H9 (cell line): ENCODE measurements around the gene RPRD1A. TPM values are rescaled to one million over a fixed set of nuclear protein-coding genes. Genes with fewer than 3 reads are reported as not detected.

Experiments used
- DNase-seq: peaks from one replicate; pipeline ENCODE4 v3.0.0-alpha.2; 2017
- H2AFZ ChIP-seq: one replicate; pipeline ENCODE4 v1.6.1; 2013; ENCODE audit warnings: mild to moderate bottlenecking, low read length, control low read depth, moderate library complexity
- H2AK5ac ChIP-seq: 2 replicates; pipeline ENCODE4 v1.6.1; 2013; ENCODE audit warnings: low read length, control low read depth, mixed read lengths; ENCODE audit not compliant: insufficient read length
- H2BK120ac ChIP-seq: one replicate; pipeline ENCODE4 v1.6.1; 2013; ENCODE audit warnings: low read depth, mild to moderate bottlenecking, low read length, control low read depth, inconsistent platforms; ENCODE audit not compliant: poor library complexity, severe bottlenecking
- H2BK12ac ChIP-seq: 2 replicates; pipeline ENCODE4 v1.6.1; 2013; ENCODE audit warnings: low read length, control low read depth, mixed read lengths, low read depth; ENCODE audit not compliant: insufficient read length
- H2BK15ac ChIP-seq: 2 replicates; pipeline ENCODE4 v1.6.1; 2013; ENCODE audit warnings: low read depth, low read length, control low read depth
- H2BK20ac ChIP-seq: one replicate; pipeline ENCODE4 v1.6.1; 2013; ENCODE audit warnings: low read depth, mild to moderate bottlenecking, low read length, control low read depth, inconsistent platforms; ENCODE audit not compliant: poor library complexity, severe bottlenecking
- H2BK5ac ChIP-seq: 2 replicates; pipeline ENCODE4 v1.6.1; 2013; ENCODE audit warnings: low read length, control low read depth, mixed read lengths; ENCODE audit not compliant: insufficient read length
- H3K14ac ChIP-seq: 2 replicates; pipeline ENCODE4 v1.6.1; 2013; ENCODE audit warnings: low read length, control low read depth; ENCODE audit not compliant: insufficient read depth
- H3K18ac ChIP-seq: 2 replicates; pipeline ENCODE4 v1.6.1; 2013; ENCODE audit warnings: low read depth, mild to moderate bottlenecking, mixed read lengths, low read length, control low read depth; ENCODE audit not compliant: insufficient read length
- H3K23ac ChIP-seq: 2 replicates; pipeline ENCODE4 v1.6.1; 2013; ENCODE audit warnings: low read length, control low read depth, mixed read lengths, low read depth; ENCODE audit not compliant: insufficient read length
- H3K23me2 ChIP-seq: 2 replicates; pipeline ENCODE4 v1.6.1; 2013; ENCODE audit warnings: low read depth, mild to moderate bottlenecking, mixed read lengths, low read length, control low read depth; ENCODE audit not compliant: insufficient read length, poor library complexity, severe bottlenecking
- H3K27ac ChIP-seq: 2 replicates; pipeline ENCODE4 v1.5.1; 2013; ENCODE audit warnings: low read length, control low read depth, mixed read lengths, low read depth; ENCODE audit not compliant: insufficient read length
- H3K27me3 ChIP-seq: 2 replicates; pipeline ENCODE4 v1.6.1; 2013; ENCODE audit warnings: low read length, control low read depth, inconsistent platforms; ENCODE audit not compliant: insufficient read depth
- H3K4ac ChIP-seq: 2 replicates; pipeline ENCODE4 v1.6.1; 2013; ENCODE audit warnings: low read depth, mild to moderate bottlenecking, control low read depth, inconsistent platforms, low read length, moderate library complexity
- H3K4me1 ChIP-seq: 2 replicates; pipeline ENCODE4 v1.6.1; 2013; ENCODE audit warnings: low read length, control low read depth, inconsistent platforms; ENCODE audit not compliant: insufficient read depth
- H3K4me2 ChIP-seq: 2 replicates; pipeline ENCODE4 v1.6.1; 2013; ENCODE audit warnings: low read length, control low read depth, mixed read lengths; ENCODE audit not compliant: insufficient read length, insufficient read depth
- H3K56ac ChIP-seq: 2 replicates; pipeline ENCODE4 v1.6.1; 2013; ENCODE audit warnings: low read depth, mild to moderate bottlenecking, mixed read lengths, low read length, control low read depth; ENCODE audit not compliant: insufficient read length
- H3K79me1 ChIP-seq: 2 replicates; pipeline ENCODE4 v1.6.1; 2013; ENCODE audit warnings: low read depth, mild to moderate bottlenecking, moderate library complexity, low read length, control low read depth, inconsistent platforms; ENCODE audit not compliant: insufficient read depth, poor library complexity, severe bottlenecking
- H3K79me2 ChIP-seq: 2 replicates; pipeline ENCODE4 v1.6.1; 2013; ENCODE audit warnings: low read length, control low read depth, inconsistent platforms; ENCODE audit not compliant: insufficient read depth
- H3K9ac ChIP-seq: 2 replicates; pipeline ENCODE4 v1.6.1; 2013; ENCODE audit warnings: low read length, control low read depth, mixed read lengths; ENCODE audit not compliant: insufficient read length; ENCODE audit errors: extremely low read depth
- H3K9me3 ChIP-seq: one replicate; pipeline ENCODE4 v1.6.1; 2013; ENCODE audit warnings: low read depth, low read length, inconsistent platforms; ENCODE audit not compliant: control insufficient read depth
- H3T11ph ChIP-seq: one replicate; pipeline ENCODE4 v1.6.1; 2013; ENCODE audit warnings: mild to moderate bottlenecking, low read length, control low read depth, inconsistent platforms
- H4K20me1 ChIP-seq: one replicate; pipeline ENCODE4 v1.6.1; 2013; ENCODE audit not compliant: control insufficient read depth, insufficient read length, insufficient read depth
- H4K5ac ChIP-seq: 2 replicates; pipeline ENCODE4 v1.6.1; 2013; ENCODE audit warnings: low read depth, mild to moderate bottlenecking, mixed read lengths, low read length, control low read depth; ENCODE audit not compliant: insufficient read length
- H4K8ac ChIP-seq: replicated peaks from 2 replicates; pipeline ENCODE4 v1.6.1; 2013; ENCODE audit warnings: low read length, control low read depth, mixed read lengths, low read depth; ENCODE audit not compliant: insufficient read length
- H4K91ac ChIP-seq: 2 replicates; pipeline ENCODE4 v1.6.1; 2013; ENCODE audit warnings: low read depth, mild to moderate bottlenecking, moderate library complexity, mixed read lengths, low read length, control low read depth; ENCODE audit not compliant: insufficient read length
- H3K27ac Mint-ChIP-seq, 3 experiments: 2 replicates in 2 of 3; 3 replicates in 1 of 3; pipeline ENCODE4 v1.8.0; 2020 to 2021; ENCODE audit warnings: mixed read lengths in 3 of 3, mild to moderate bottlenecking in 1 of 3, moderate library complexity in 1 of 3
- H3K27me3 Mint-ChIP-seq: 2 replicates; pipeline ENCODE4 v1.8.0; 2021; ENCODE audit warnings: low read depth, mild to moderate bottlenecking, moderate library complexity, mixed read lengths
- H3K36me3 Mint-ChIP-seq, 3 experiments: 2 replicates in 2 of 3; 3 replicates in 1 of 3; pipeline ENCODE4 v1.8.0; 2020 to 2021; ENCODE audit warnings: low read depth in 3 of 3, mixed read lengths in 3 of 3; ENCODE audit not compliant: insufficient read depth in 1 of 3
- H3K4me1 Mint-ChIP-seq, 2 experiments: 2 replicates each; pipeline ENCODE4 v1.8.0; 2020; ENCODE audit warnings: mixed read lengths in 2 of 2
- H3K4me3 Mint-ChIP-seq, 2 experiments: 2 replicates in 1 of 2; 3 replicates in 1 of 2; pipeline ENCODE4 v1.8.0; 2020 to 2021; ENCODE audit warnings: mild to moderate bottlenecking in 2 of 2, mixed read lengths in 2 of 2, moderate library complexity in 1 of 2
- H3K9me3 Mint-ChIP-seq, 2 experiments: 2 replicates in 1 of 2; 3 replicates in 1 of 2; pipeline ENCODE4 v1.8.0; 2020; ENCODE audit warnings: mild to moderate bottlenecking in 2 of 2, mixed read lengths in 2 of 2, moderate library complexity in 1 of 2
- CTCF ChIP-seq: fragments of 200-600 bp; sonication (generic); conservative IDR thresholded peaks from 3 replicates; pipeline ENCODE4 v1.8.0; 2021; ENCODE audit warnings: antibody characterized with exemption, mild to moderate bottlenecking
- WGBS: extraction: QIAGEN DNeasy Blood & Tissue Kit; methylation state at CpG from one replicate; pipeline ENCODE4 v1.1.7; 2013; ENCODE audit warnings: missing lambda C conversion rate, low lambda C conversion rate, mixed read lengths; ENCODE audit not compliant: insufficient read length; ENCODE audit errors: extremely low coverage; 5-methylcytosine and 5-hydroxymethylcytosine counted together
- total RNA-seq: library from RNA; stranded (reverse); gene quantifications from 2 replicates; pipeline ENCODE4 v1.2.1, GENCODE V29; 2021

RPRD1A gene
- total RNA-seq, 1 experiment from 2014 or later: 107 TPM

- no peak overlapping the region for H3K4me3 Mint-ChIP-seq
- Histone ChIP-seq H3K14ac (no peak overlapping the region), H3T11ph (no peak overlapping the region), H3K18ac (no peak overlapping the region), H2BK120ac (no peak overlapping the region), H3K9me3 (no peaks in the 10 kb centered on the region), H3K9ac (no peak overlapping the region), H4K91ac (no peak overlapping the region), H2BK20ac (no peak overlapping the region), H3K23ac (no peak overlapping the region), H4K5ac (no peak overlapping the region), H2BK15ac (no peak overlapping the region), H4K20me1 (no peaks in the 10 kb centered on the region), H3K27ac (no peak overlapping the region), H3K79me2 (no peaks in the 10 kb centered on the region), H4K8ac (no peak overlapping the region), H3K79me1 (no peaks in the 10 kb centered on the region), H2BK12ac (no peak overlapping the region), H3K4ac (no peak overlapping the region), H2AK5ac (no peak overlapping the region), H2BK5ac (no peak overlapping the region), H3K4me2 (no peak overlapping the region), H3K4me1 (no peaks in the 10 kb centered on the region), H3K23me2 (no peaks in the 10 kb centered on the region), H2AFZ (no peak overlapping the region), H3K56ac (no peak overlapping the region), H3K27me3 (no peaks in the 10 kb centered on the region)
- no peaks in the 10 kb centered on the region for H3K4me1 Mint-ChIP-seq
- no peak for TF ChIP-seq CTCF
- DNase-seq: no peak
- no peaks in the 10 kb centered on the region for H3K27me3 Mint-ChIP-seq
- H3K27ac Mint-ChIP-seq: no peak overlapping the region
- H3K9me3 Mint-ChIP-seq: no peaks in the 10 kb centered on the region
- no CpG with 5 or more reads among the region's 2 CpGs for WGBS
- H3K36me3 Mint-ChIP-seq: 0 out of 7 replicates have a peak, but pooled peaks cover 0 to 2% (median 0%) of the 10 kb centered on the region in 3 experiments
These were observed 60.4 kb downstream of the RPRD1A start for GRCh38 chr18:36006997-36007396.
